Measurements from ENCODE around the gene SIGLEC11. TPM values are rescaled to one million over a fixed set of nuclear protein-coding genes. Genes with fewer than 3 reads are reported as not detected.

Gene SIGLEC11
- total RNA-seq, 4 donors from 2014 or later, result 1.7 to 9.0 (median 5.1) TPM

DNA sequence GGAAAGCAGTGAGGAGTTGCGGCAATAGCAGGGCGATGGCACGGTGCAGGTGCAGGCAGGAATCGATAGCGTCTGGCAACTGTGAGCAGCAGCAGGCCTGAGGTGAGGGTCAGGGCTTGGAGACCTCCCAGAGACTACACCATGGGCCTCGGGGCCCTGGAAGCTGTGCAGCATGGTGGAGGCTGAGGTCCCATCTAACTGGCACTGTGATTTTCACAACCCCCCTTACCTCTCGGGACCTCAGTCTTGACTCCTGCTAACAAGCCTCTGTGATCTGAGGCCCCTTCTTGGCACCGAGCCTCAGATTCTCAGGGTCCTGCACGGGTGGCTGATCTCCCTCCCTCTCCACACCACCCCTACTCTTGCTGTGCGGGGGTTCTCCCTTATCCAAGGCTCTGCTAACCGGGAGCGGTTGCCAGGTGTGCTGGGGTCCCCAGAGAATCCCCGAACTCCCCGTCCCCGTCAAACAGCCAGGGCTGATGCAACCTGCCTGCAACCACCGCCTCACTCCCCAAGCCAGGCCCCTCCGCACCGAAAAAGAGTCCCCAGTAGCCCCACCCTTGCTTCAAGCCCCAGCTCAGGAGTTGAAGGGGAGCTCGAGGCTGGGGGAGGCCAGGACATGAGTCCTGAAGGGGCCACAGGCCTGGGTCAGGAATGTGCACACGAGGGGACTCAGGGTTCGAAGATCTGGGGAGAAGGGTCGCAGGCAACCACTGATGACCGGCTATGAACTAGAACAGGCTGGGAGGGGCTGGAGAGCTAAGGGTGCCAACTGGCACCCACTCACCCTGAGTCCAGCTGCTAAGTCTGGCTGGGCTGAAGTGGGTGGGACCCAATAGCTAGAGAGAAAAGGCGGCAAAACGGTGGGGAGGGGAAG is 36.7 kb downstream of the SIGLEC11 start:
- no peak for ATAC-seq (ENCODE audit: low FRiP score)
- TF ChIP-seq, protein P1, sequence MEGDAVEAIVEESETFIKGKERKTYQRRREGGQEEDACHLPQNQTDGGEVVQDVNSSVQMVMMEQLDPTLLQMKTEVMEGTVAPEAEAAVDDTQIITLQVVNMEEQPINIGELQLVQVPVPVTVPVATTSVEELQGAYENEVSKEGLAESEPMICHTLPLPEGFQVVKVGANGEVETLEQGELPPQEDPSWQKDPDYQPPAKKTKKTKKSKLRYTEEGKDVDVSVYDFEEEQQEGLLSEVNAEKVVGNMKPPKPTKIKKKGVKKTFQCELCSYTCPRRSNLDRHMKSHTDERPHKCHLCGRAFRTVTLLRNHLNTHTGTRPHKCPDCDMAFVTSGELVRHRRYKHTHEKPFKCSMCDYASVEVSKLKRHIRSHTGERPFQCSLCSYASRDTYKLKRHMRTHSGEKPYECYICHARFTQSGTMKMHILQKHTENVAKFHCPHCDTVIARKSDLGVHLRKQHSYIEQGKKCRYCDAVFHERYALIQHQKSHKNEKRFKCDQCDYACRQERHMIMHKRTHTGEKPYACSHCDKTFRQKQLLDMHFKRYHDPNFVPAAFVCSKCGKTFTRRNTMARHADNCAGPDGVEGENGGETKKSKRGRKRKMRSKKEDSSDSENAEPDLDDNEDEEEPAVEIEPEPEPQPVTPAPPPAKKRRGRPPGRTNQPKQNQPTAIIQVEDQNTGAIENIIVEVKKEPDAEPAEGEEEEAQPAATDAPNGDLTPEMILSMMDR (IDR thresholded peaks at IDR 0.05), result no peak
- DNase-seq (ENCODE audit: low spot score), result no peak

DNA sequence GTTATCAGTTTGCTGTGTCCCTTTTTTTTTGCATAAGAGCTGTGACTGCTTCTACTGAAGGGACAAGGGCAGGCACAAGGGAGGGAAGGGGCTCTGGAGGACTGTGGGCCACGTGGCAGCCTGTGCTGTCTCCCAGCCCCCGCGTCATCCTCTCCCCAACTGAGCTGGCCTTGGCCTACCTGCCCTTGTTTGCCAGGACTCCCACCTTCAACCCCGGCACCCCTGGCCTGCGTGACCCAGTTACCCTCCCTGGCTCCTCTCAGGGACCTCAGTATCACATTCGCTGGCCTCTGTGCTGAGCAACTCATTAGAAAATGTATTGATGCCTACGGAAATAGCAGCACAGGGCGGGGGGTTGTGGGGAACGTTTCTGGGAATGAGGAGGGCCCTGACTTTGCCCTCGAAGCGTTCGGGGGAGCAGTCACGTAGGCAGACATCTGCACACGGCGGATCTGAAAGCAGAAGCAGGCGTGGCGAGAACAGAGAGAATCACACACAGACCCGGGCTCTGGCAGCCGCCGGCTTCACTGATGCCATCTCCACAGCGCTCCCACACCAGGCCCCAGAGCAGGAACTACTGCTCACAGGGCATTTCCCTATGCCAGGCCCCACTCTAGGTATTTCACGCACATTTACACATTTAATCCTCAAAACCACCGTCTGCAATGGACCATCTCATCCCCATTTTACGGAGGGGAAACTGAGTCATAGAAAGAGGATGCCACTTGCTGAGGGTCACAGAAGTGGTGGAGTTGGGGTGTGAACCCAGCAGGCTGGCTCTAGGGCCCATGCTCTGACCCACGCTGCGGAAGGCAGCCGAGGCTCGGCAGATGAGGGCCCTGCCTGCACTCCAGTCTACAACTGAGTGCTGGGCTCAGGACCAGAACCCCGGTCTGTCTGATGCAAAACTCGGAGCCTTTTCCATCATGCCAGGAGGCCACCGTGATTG is 37.6 kb downstream of the SIGLEC11 start:
- TF ChIP-seq, protein P1 (IDR thresholded peaks at IDR 0.05), result no peak
- no peak for DNase-seq (ENCODE audit: low spot score)
- no peak for ATAC-seq (ENCODE audit: low FRiP score)

DNA sequence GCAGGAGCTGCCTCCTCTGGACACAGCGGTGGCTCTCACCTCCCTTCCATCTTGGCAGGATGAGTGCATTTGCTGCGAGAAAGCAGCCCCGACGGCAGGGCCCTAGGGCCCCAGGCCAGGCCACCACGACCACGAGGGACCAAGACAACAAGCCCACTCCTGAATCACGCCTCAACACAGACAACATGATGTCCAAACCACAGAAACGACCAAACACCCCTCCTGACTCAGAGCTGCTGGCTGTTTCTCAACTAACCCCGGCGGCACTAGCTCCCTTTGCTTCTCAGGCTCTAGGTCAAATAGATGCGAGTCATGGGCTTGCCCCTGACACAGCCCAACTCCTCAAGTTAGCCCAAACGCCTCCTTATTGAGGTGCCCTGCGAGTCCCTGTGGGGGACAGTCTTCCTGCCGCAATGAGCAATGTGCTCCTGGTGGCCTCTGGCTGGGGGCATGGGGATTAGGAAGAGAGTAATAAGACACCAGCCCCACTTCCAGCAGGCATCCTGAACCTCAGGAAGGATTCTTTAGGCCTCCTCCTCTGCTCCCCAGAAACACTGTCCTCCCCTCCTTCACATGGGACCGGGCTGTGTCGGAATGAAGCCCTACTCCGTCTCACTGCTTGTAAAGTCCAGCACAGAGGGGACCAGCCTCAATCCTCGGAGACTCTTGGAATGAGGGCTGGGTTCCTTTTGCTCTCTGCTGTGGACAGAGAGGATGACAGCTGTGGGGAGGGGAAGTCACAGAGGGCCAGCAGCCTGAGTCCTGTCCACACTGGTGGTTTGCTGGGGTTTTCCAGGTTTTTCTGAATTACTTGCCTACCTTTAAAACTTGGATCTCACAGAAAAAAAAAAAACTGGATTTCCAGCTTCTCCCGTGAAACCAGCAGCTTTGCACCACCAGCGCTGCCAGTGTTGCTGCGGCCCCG is 38.8 kb downstream of the SIGLEC11 start:
- ATAC-seq (ENCODE audit: low FRiP score), result no peak
- TF ChIP-seq, protein P1 (IDR thresholded peaks at IDR 0.05), result no peak

DNA sequence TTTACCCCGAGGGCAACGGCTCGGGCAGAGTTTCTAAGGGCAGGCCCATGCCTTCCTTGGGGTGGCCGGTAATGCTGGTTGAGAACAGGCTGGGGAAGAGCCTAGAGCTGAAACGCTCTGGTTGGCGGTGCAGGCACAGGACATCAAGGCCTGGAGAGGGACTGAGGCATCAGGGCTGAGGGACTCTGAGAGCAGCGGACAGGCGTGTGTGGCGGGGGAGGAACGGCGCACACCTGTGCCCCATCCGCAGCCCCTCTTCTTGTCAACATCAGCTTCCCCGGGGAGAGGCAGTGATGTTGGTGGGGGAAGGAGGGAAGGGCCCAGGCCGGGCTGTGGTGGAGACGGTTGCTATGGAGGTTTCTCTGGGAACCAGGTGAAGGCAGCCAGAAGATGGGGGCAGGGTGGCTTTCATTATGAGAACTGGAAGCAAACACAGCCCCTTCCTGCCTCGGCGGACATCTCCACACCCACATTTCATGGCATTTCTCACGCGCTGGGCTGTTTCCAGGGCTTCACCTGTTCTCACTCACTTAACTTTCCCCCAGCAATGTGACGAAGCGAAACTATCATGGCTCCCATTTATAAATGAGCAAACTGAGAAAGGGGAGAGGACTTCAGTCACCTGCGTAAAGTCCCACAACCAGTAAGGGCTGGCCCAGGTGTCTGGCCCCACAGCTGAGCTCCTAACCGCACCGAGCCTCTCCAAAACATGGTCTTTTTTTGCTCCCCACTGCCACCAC is 40.2 kb downstream of the SIGLEC11 start:
- ATAC-seq (ENCODE audit: low FRiP score) (no peak), DNase-seq (ENCODE audit: low spot score) (no peak)
- TF ChIP-seq, protein P1 (IDR thresholded peaks at IDR 0.05), result no peak

More for the DNA sequence above, 38.8 kb downstream of the SIGLEC11 start:
- DNase-seq (ENCODE audit: low spot score), result no peak

DNA sequence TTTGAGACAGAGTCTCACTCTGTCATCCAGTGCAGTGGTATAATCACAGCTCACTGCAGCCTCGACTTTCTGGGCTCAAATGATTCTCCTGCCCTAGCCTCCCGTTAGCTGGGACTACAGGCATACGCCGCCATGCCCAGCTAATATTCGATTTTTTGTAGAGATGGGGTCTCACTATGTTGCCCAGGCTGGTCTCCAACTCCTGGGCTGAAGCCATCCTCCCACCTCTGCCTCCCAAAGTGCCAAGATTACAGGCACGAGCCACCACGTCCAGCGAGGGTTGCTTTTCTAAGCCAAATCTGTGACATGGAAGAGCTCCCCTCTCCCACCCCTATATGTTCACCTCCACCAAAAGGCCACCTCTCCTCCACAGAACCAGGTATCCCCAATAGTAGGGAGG is 42.9 kb downstream of the SIGLEC11 start:
- TF ChIP-seq, protein P1 (IDR thresholded peaks at IDR 0.05), result no peak
- no peak for ATAC-seq (ENCODE audit: low FRiP score)
- DNase-seq (ENCODE audit: low spot score), result no peak
